ENCODE results near the gene PTPRJ. TPM values are rescaled to one million over a fixed set of nuclear protein-coding genes. Genes with fewer than 3 reads are reported as not detected.

PTPRJ gene
- total RNA-seq, 6 experiments from 2014 or later: 12.5 to 33.0 (median 19.8) TPM

- TF ChIP-seq, protein P1, sequence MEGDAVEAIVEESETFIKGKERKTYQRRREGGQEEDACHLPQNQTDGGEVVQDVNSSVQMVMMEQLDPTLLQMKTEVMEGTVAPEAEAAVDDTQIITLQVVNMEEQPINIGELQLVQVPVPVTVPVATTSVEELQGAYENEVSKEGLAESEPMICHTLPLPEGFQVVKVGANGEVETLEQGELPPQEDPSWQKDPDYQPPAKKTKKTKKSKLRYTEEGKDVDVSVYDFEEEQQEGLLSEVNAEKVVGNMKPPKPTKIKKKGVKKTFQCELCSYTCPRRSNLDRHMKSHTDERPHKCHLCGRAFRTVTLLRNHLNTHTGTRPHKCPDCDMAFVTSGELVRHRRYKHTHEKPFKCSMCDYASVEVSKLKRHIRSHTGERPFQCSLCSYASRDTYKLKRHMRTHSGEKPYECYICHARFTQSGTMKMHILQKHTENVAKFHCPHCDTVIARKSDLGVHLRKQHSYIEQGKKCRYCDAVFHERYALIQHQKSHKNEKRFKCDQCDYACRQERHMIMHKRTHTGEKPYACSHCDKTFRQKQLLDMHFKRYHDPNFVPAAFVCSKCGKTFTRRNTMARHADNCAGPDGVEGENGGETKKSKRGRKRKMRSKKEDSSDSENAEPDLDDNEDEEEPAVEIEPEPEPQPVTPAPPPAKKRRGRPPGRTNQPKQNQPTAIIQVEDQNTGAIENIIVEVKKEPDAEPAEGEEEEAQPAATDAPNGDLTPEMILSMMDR (IDR thresholded peaks at IDR 0.05): no peak
- no peak for TF ChIP-seq POLR2A (IDR thresholded peaks at IDR 0.05)
- peaks cover 0 to 49% (median 5%) of the 10 kb centered on the region in 4 donors for H3K4me1 ChIP-seq
- ATAC-seq: no peak
These were observed 57.5 kb downstream of the PTPRJ start for GRCh38 chr11:48037709-48038468.

DNA sequence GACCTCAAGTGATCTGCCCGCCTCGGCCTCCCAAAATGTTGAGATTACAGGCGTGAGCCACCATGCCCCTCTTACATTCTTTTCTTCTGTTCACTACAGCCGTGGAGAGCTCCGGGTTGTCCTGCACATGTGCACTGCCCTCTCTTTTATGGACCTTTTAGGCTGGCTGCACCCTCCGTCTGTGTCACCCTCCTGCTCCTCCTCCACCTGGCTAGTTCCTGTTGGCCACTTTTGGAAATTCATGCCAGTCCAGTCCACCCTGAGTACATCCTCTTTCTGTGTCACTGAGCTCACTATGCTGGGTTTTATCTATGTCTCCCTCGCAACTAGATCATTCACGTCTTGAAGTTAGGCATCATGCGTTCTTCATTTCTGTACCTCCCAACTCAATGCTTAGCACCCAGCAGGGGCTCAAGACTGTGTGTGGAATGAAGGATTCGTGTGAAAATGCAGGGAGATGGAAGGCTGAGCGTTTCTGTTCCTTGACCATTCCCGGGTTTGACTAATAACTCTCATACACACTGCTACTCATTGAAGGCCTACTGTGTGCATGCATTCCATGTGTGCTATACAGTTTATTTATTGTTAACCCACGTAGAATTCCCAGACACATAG is 60.6 kb downstream of the PTPRJ start:
- H3K36me3 ChIP-seq: no peaks in the 10 kb centered on the region
- no peak for DNase-seq
- TF ChIP-seq, protein P1 (IDR thresholded peaks at IDR 0.05): no peak
- no peak for TF ChIP-seq POLR2A (IDR thresholded peaks at IDR 0.05)
- no peak overlapping the region for H3K4me3 ChIP-seq
- ATAC-seq: peak in 2 of 4 donors; percentile 12 to 19
- no peaks in the 10 kb centered on the region for H3K27me3 ChIP-seq
- peaks cover 0 to 46% (median 5%) of the 10 kb centered on the region in 4 donors for H3K4me1 ChIP-seq
- no peaks in the 10 kb centered on the region for H3K9me3 ChIP-seq
- H3K27ac ChIP-seq: no peak overlapping the region
- WGBS (ENCODE audit: insufficient coverage, low coverage, low lambda C conversion rate, missing lambda C conversion rate): 82% methylated on average over 8 of the region's 13 CpGs
- intact Hi-C loops (cut with DNase I): no loop called here

More at GRCh38 chr11:48037709-48038468, 57.5 kb downstream of the PTPRJ start:
- Histone ChIP-seq H3K36me3 (no peaks in the 10 kb centered on the region), H3K27me3 (no peaks in the 10 kb centered on the region), H3K27ac (no peak overlapping the region), H3K4me3 (no peak overlapping the region), H3K9me3 (no peaks in the 10 kb centered on the region)
- no peak for DNase-seq
- WGBS (ENCODE audit: insufficient coverage, low coverage, low lambda C conversion rate, missing lambda C conversion rate): 70% methylated on average over 8 of the region's 11 CpGs
- intact Hi-C loops (cut with DNase I): no loop called here

DNA sequence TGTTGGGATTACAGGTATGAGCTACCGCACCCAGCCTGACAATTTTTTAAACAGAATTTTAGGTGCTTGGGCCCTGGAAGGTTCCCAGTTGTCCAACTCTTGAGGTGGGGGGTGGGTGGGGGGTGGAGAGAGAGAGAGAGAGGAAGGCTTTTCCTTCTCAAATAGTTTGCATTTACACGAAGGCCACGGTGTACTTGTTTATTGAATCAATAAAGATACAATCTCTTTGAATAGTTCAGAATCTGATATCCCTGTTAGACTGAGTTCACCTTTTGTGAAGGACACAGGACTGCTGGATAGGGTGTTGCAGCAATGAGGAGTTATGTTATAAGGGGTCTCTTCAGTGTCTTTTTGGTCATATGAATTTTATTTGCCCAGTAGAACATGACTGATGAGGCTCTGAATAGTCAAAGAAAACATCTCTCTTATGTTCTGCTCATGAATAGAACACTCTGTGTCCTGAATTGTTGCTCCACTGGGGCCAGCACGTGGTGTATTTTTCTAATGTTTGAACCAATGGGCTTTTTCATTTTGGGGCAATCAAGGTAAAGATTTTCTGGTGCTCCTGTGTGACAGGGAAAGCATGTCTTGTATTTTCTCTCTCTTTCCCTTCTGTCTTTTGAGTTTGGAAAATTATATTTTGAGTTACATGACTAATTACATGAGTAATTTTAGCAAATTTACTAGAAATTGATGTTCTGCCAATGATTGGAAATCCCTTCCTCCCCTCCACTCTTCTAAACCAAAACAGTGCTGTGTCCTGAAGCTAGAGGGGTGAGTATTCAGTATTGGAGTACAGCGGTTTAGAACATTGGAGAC is 61.7 kb downstream of the PTPRJ start:
- DNase-seq: no peak
- WGBS (ENCODE audit: insufficient coverage, low coverage, low lambda C conversion rate, missing lambda C conversion rate): 58% methylated on average over 5 of the region's 5 CpGs
- intact Hi-C loops (cut with DNase I): no loop called here
- H3K27me3 ChIP-seq: no peaks in the 10 kb centered on the region
- ATAC-seq: peak; percentile 54 to 70 (median 57)
- peak overlapping the region in 1 of 3 donors; percentile 40 for H3K27ac ChIP-seq
- H3K36me3 ChIP-seq: no peaks in the 10 kb centered on the region
- no peaks in the 10 kb centered on the region for H3K9me3 ChIP-seq
- TF ChIP-seq, protein P1 (IDR thresholded peaks at IDR 0.05): no peak
- no peak for TF ChIP-seq POLR2A (IDR thresholded peaks at IDR 0.05)
- no peak overlapping the region for H3K4me3 ChIP-seq
- H3K4me1 ChIP-seq: peaks cover 0 to 51% (median 5%) of the 10 kb centered on the region in 4 donors

DNA sequence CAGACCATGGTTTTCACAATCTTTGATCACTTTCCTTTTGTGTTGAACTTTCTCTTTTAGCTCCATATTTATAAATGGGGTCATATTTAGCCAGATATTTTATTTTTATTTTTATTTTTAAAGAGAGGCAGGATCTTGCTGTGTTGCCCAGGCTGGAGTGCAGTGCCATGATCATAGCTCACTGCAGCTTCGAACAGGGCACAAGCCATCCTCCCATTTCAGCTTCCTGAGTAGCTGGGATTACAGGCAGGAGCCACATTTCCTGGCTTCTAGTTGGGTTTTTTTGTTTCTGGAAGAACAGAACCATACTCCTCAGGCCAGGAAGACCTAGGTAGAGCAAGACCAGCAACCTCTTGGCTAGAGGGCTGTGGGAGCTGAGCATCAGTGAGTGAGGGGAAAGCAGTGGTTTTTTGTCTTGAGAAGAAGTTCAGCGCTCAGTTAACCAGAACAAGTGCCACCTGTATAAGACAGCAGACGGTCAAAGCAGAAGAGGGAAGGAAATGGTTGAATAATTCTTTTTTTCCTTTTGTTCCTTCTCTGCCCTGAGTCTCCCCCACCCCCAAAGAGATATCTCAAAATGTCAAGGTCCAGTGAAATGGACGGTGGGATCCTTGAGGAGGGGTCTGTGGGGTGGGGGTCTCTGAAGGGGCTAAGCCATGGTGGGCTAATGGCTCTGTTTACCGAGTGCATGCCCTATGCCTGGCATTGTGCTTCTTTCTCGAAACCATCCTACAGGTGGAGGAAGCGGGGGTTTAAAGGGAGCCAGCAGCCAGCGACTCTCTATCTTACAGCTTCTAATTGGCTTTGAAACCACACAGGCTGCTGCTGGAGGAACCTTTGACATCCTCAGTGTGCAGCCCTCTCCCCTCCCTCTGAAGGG is 63.0 kb downstream of the PTPRJ start:
- no peaks in the 10 kb centered on the region for H3K27me3 ChIP-seq
- intact Hi-C loops (cut with DNase I): no loop called here
- H3K36me3 ChIP-seq: no peaks in the 10 kb centered on the region
- DNase-seq (no peak), ATAC-seq (no peak)
- WGBS (ENCODE audit: insufficient coverage, low coverage, low lambda C conversion rate, missing lambda C conversion rate): 45% methylated on average over 3 of the region's 8 CpGs
- no peak overlapping the region for H3K27ac ChIP-seq
- H3K4me3 ChIP-seq: no peak overlapping the region
- TF ChIP-seq, protein P1 (IDR thresholded peaks at IDR 0.05): no peak
- TF ChIP-seq POLR2A (IDR thresholded peaks at IDR 0.05): no peak
- no peaks in the 10 kb centered on the region for H3K9me3 ChIP-seq
- H3K4me1 ChIP-seq: peaks cover 0 to 47% (median 5%) of the 10 kb centered on the region in 4 donors

Measured in right lobe of liver (tissue), 6 donors.